ENCODE data around the gene PTPRD.

- TF ChIP-seq CTCF (IDR thresholded peaks at IDR 0.05), result no peak
- no peak for TF ChIP-seq POLR2A (IDR thresholded peaks at IDR 0.05)
- TF ChIP-seq EP300 (IDR thresholded peaks at IDR 0.05), result no peak
Observed at GRCh38 chr9:10371824-10372223, 241.0 kb downstream of the PTPRD start.

All from ovary (tissue), 3 donors.